K562 (cell line): ENCODE data around the gene LSS. TPM values are rescaled to one million over a fixed set of nuclear protein-coding genes. Genes with fewer than 3 reads are reported as not detected.

ENCODE experiments used
- BRCA1 ChIP-seq, 2 experiments: fragments of 450-650 bp in 1 of 2; sonication (generic) in 1 of 2; formaldehyde crosslinking in 1 of 2; IDR thresholded peaks; 2 replicates each; pipeline versions ENCODE4 v1.5.0 to v1.6.1; 2017 to 2020; ENCODE audit warnings: mild to moderate bottlenecking in 1 of 2, missing genetic modification reagents in 1 of 2
- CBFA2T3 ChIP-seq: fragments of 450-650 bp; IDR thresholded peaks from 2 replicates; pipeline ENCODE4 v1.6.1; 2017
- EP300 ChIP-seq: IDR thresholded peaks from 2 replicates; pipeline ENCODE4 v1.6.1; 2012; ENCODE audit warnings: low read length, improper control_type of control experiment
- KHSRP ChIP-seq: fragments of 450-650 bp; IDR thresholded peaks from 2 replicates; pipeline ENCODE4 v1.6.1; 2017
- MYNN ChIP-seq, 2 experiments: sonication (generic); formaldehyde crosslinking in 1 of 2; IDR thresholded peaks; 2 replicates each; pipeline versions ENCODE4 v1.5.0 to v1.6.1; 2016 to 2020; ENCODE audit warnings: antibody characterized with exemption in 1 of 2, missing genetic modification reagents in 1 of 2
- NFXL1 ChIP-seq: fragments of 450-650 bp; formaldehyde crosslinking; IDR thresholded peaks from 2 replicates; pipeline ENCODE4 v1.4.0; 2021; ENCODE audit warnings: mild to moderate bottlenecking
- PPARD ChIP-seq: fragments of 250-450 bp; sonication (Bioruptor Pico); IDR thresholded peaks from 2 replicates; pipeline ENCODE4 v1.8.0; 2022; ENCODE audit warnings: inconsistent platforms, mild to moderate bottlenecking, moderate library complexity
- SAP30 ChIP-seq: fragments of 200-600 bp; sonication (generic); IDR thresholded peaks from 2 replicates; pipeline ENCODE4 v1.6.1; 2012; ENCODE audit warnings: borderline replicate concordance, low read depth, mild to moderate bottlenecking, moderate library complexity, low read length, control low read depth, inconsistent platforms; ENCODE audit not compliant: insufficient read depth, poor library complexity, severe bottlenecking
- TRIM28 ChIP-seq: fragments of 450-650 bp; IDR thresholded peaks from 2 replicates; pipeline ENCODE4 v1.6.1; 2017
- ZFX ChIP-seq: sonication (generic); formaldehyde crosslinking; IDR thresholded peaks from 2 replicates; pipeline ENCODE4 v1.8.0; 2022; ENCODE audit warnings: mild to moderate bottlenecking, missing genetic modification reagents, moderate library complexity
- ZNF436 ChIP-seq: fragments of 250-450, 450-650 bp; sonication (Bioruptor Pico); formaldehyde crosslinking; IDR thresholded peaks from 2 replicates; pipeline ENCODE4 v1.7.0; 2020; ENCODE audit warnings: mild to moderate bottlenecking
- ZNF644 ChIP-seq: fragments of 200-800 bp; sonication (Bioruptor generic); IDR thresholded peaks from 2 replicates; pipeline ENCODE4 v1.6.1; 2016; ENCODE audit warnings: low read depth, missing genetic modification characterization, missing compliant biosample characterization
- polyA plus RNA-seq, 8 experiments: library from polyadenylated mRNA; depleted of rRNA in 4 of 8; stranded (reverse) in 5 of 8; unstranded in 3 of 8; fragments of >200 nt; fragmentation: Nextera tagmentation in 2 of 8; fragmentation: Illumina TruSeq in 1 of 8; extraction: Ambion mirVana in 2 of 8; extraction: Trizol in 1 of 8; gene quantifications; 2 replicates each; pipeline versions ENCODE4 v1.2.1 to v1.2.3, GENCODE V29; 2011 to 2014; ENCODE audit warnings: inconsistent platforms in 1 of 8, missing spikeins in 1 of 8
- total RNA-seq, 7 experiments: library from RNA; depleted of rRNA in 6 of 7; stranded (reverse); fragments of >200 nt in 6 of 7; fragmentation: Illumina TruSeq in 2 of 7; extraction: Trizol in 2 of 7; gene quantifications; 2 replicates each; pipeline versions ENCODE4 v1.2.1 to v1.2.3, GENCODE V29; 2011 to 2021; ENCODE audit warnings: low replicate concordance in 1 of 7
- TF ChIP-seq, protein P1 (sequence below): fragments of 450-650 bp; formaldehyde crosslinking; IDR thresholded peaks from 2 replicates; pipeline ENCODE4 v1.4.0; 2020; ENCODE audit warnings: mild to moderate bottlenecking, moderate library complexity
- TF ChIP-seq, protein P2 (sequence below): fragments of 250-450 bp; sonication (Bioruptor Pico); IDR thresholded peaks from 2 replicates; pipeline ENCODE4 v1.8.0; 2021; ENCODE audit warnings: moderate library complexity, mild to moderate bottlenecking, inconsistent platforms
- TF ChIP-seq, protein P3 (sequence below): sonication (generic); formaldehyde crosslinking; IDR thresholded peaks from 2 replicates; pipeline ENCODE4 v1.8.0; 2022; ENCODE audit warnings: mild to moderate bottlenecking, missing genetic modification reagents
- TF ChIP-seq, protein P4 (sequence below): fragments of 450-650 bp; formaldehyde crosslinking; IDR thresholded peaks from 2 replicates; pipeline ENCODE4 v1.4.0; 2020; ENCODE audit warnings: mild to moderate bottlenecking, mixed read lengths
- TF ChIP-seq, protein P5 (sequence below): fragments of 200-800 bp; sonication (Bioruptor generic); IDR thresholded peaks from 2 replicates; pipeline ENCODE4 v1.6.1; 2017; ENCODE audit warnings: missing genetic modification characterization, missing compliant biosample characterization

Gene LSS
- total and polyA plus RNA-seq, 9 of the 15 experiments (the other 6 are each of a cell fraction or from before 2014, with no cell fraction given) = 2.2 to 89.5 (median 37.4) TPM

DNA sequence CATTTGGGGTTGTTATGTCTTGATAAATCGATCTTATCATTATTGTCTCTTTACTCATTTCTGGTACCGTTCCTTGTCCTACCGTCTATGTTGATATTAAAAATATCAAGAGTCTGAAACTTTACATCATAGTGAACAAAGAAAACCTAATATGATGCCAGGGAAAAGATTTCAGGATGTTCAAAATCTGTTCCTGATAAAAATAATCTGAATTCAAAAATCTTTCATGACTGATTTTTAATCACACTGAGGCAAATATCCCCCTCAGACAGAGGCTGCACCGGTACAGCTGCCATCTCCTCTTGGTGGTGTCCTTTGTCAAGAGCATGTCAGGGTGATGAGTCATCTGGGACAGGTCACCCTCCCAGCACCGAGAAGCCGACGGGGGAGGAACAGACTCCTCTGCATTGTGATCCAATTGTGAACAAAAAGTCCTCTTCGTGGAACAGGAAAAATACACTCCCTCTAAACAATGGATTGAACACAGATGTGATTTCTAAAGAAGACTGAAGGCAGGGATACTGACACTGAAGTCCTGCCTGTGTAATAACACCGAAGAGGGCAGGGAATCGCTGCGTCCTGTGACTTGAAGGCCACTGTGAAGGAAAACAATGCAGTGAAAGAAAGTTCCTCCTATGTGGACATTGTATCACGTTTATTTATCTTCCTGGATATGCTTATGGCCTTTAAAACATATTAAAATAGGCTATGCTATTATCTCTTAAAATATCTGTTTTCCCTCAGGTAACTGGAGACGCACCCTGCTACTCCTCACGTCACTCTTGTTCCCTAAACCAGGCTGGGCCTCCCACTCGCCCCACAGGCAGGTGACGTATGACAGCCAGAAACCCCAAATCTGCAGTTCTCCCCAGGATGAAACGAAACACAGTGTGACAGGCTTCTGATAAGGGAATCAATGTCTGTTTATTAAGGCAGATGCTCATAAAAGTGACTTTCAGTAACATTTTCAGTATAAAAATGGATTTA lies 40.1 kb downstream of the LSS start (continued):
- TF ChIP-seq ZNF644 (peak; percentile 70; the same call in 1 of the 2 replicates), EP300 (peak; percentile 73; the same call in 1 of the 2 replicates), ZFX (peak; percentile 47; the same call in 1 of the 2 replicates), ZNF436 (CRISPR knock-in tag) (no peak), NFXL1 (CRISPR knock-in tag) (no peak), BRCA1 (IDR thresholded peaks at IDR 0.05) (no peak), BRCA1 (CRISPR knock-in tag; IDR thresholded peaks at IDR 0.05) (no peak), PPARD (CRISPR knock-in tag) (no peak), TRIM28 (no peak), MYNN (IDR thresholded peaks at IDR 0.05) (peak; percentile 71; the same call in 1 of the 2 replicates), MYNN (CRISPR knock-in tag; IDR thresholded peaks at IDR 0.05) (no peak), CBFA2T3 (peak; percentile 62), KHSRP (no peak), SAP30 (no peak)
- TF ChIP-seq, protein P1, sequence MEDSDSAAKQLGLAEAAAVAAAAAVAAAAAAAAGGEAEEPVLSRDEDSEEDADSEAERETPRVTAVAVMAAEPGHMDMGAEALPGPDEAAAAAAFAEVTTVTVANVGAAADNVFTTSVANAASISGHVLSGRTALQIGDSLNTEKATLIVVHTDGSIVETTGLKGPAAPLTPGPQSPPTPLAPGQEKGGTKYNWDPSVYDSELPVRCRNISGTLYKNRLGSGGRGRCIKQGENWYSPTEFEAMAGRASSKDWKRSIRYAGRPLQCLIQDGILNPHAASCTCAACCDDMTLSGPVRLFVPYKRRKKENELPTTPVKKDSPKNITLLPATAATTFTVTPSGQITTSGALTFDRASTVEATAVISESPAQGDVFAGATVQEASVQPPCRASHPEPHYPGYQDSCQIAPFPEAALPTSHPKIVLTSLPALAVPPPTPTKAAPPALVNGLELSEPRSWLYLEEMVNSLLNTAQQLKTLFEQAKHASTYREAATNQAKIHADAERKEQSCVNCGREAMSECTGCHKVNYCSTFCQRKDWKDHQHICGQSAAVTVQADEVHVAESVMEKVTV = peak; percentile 35; the same call in 1 of the 2 replicates
- TF ChIP-seq, protein P2, sequence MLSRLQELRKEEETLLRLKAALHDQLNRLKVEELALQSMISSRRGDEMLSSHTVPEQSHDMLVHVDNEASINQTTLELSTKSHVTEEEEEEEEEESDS (CRISPR knock-in tag) = no peak
- TF ChIP-seq, protein P3, sequence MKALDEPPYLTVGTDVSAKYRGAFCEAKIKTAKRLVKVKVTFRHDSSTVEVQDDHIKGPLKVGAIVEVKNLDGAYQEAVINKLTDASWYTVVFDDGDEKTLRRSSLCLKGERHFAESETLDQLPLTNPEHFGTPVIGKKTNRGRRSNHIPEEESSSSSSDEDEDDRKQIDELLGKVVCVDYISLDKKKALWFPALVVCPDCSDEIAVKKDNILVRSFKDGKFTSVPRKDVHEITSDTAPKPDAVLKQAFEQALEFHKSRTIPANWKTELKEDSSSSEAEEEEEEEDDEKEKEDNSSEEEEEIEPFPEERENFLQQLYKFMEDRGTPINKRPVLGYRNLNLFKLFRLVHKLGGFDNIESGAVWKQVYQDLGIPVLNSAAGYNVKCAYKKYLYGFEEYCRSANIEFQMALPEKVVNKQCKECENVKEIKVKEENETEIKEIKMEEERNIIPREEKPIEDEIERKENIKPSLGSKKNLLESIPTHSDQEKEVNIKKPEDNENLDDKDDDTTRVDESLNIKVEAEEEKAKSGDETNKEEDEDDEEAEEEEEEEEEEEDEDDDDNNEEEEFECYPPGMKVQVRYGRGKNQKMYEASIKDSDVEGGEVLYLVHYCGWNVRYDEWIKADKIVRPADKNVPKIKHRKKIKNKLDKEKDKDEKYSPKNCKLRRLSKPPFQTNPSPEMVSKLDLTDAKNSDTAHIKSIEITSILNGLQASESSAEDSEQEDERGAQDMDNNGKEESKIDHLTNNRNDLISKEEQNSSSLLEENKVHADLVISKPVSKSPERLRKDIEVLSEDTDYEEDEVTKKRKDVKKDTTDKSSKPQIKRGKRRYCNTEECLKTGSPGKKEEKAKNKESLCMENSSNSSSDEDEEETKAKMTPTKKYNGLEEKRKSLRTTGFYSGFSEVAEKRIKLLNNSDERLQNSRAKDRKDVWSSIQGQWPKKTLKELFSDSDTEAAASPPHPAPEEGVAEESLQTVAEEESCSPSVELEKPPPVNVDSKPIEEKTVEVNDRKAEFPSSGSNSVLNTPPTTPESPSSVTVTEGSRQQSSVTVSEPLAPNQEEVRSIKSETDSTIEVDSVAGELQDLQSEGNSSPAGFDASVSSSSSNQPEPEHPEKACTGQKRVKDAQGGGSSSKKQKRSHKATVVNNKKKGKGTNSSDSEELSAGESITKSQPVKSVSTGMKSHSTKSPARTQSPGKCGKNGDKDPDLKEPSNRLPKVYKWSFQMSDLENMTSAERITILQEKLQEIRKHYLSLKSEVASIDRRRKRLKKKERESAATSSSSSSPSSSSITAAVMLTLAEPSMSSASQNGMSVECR (CRISPR knock-in tag) = no peak
- TF ChIP-seq, protein P4, sequence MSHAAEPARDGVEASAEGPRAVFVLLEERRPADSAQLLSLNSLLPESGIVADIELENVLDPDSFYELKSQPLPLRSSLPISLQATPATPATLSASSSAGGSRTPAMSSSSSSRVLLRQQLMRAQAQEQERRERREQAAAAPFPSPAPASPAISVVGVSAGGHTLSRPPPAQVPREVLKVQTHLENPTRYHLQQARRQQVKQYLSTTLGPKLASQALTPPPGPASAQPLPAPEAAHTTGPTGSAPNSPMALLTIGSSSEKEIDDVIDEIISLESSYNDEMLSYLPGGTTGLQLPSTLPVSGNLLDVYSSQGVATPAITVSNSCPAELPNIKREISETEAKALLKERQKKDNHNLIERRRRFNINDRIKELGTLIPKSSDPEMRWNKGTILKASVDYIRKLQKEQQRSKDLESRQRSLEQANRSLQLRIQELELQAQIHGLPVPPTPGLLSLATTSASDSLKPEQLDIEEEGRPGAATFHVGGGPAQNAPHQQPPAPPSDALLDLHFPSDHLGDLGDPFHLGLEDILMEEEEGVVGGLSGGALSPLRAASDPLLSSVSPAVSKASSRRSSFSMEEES (CRISPR knock-in tag) = no peak
- TF ChIP-seq, protein P5, sequence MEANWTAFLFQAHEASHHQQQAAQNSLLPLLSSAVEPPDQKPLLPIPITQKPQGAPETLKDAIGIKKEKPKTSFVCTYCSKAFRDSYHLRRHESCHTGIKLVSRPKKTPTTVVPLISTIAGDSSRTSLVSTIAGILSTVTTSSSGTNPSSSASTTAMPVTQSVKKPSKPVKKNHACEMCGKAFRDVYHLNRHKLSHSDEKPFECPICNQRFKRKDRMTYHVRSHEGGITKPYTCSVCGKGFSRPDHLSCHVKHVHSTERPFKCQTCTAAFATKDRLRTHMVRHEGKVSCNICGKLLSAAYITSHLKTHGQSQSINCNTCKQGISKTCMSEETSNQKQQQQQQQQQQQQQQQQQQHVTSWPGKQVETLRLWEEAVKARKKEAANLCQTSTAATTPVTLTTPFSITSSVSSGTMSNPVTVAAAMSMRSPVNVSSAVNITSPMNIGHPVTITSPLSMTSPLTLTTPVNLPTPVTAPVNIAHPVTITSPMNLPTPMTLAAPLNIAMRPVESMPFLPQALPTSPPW = peak; percentile 79
